GM18861 (cell line): ENCODE results near the gene AOPEP.

Experiments
- ATAC-seq: cut with Tn5 transposase; IDR thresholded peaks from one replicate; pipeline ENCODE4 v1.9.1; 2021; ENCODE audit not compliant: unreplicated experiment

Gene AOPEP

DNA sequence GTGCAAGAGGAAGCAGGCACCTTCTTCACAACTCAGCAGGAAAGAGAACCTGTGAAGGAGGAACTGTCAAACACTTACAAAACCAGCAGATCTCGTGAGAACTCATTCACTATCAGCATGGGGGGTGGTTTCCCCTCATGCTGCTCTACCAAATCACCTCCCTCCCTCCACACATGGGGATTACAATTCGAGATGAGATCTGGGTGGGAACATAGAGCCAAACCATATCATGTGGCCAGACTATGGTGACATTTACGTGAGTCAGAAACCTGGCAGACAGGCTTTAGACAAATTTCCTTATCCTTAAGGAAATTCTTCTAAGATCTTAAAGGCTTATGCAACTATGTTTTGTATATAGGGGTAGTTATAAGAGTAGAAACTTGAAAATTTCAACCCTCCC is 8.7 kb upstream of the AOPEP start:
- no peak for ATAC-seq

GRCh38 chr9:94718936-94719335 is 7.6 kb upstream of the AOPEP start:
- ATAC-seq: no peak

DNA sequence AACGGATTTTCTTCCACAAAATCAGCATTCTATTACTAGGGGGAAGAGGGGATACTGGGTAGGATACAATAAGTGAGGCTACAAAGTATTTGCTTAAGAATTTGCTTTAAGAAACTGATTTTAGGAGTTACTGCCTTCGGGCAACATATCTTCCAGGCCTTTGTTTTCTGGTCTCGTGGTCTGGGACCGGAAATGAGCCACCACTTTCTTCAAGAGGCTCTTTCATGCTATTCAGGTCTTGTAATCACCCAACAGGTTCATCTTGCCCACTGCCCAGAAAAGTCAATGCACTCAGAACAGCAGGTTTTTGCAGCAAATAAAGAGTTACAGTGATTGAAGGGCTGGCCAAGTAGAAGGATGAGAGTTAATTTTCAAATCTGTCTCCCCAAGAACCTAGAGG is 6.6 kb upstream of the AOPEP start:
- ATAC-seq: no peak

- no peak for ATAC-seq
These were observed 5.5 kb upstream of the AOPEP start for GRCh38 chr9:94720846-94721549.

DNA sequence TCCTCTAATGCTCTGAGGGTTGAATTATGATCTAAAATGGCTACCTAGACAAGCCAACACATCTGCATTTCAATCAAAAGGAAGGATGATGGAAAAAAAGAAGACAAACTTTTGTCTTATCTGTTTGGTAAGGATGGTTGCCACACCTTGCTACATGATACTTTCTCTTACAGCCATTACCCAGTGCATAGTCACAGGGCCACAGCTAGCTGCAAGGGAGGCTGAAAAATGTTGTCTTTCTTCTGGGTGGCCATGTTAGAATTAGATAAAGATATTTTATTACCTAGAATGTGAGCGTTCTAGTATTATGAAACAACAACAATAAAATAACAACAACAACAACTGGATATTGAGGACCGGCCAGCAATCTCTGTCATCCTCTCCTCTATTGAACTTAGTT is 4.7 kb upstream of the AOPEP start:
- ATAC-seq: no peak

GRCh38 chr9:94725293-94725692 is 1.2 kb upstream of the AOPEP start:
- no peak for ATAC-seq

DNA sequence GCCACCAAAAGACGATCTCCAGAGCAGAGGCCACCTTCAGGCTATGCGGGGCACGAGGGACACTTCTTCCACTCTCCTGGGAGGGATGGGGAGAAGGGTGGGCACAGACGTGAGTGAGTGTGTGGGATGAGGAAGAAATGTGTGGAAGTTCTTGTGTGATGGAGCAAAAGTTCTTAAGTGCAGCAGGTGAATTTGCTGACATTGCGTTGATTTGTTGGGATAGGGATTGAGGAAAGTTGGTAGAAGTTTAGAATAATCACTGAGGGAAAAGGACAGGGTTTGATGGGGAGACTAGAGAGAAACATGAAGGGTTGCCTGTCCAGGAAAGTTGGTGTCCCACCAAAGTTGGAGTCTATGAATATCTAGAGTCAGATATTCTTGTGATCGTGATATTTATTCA is 2.2 kb downstream of the AOPEP start:
- no peak for ATAC-seq

DNA sequence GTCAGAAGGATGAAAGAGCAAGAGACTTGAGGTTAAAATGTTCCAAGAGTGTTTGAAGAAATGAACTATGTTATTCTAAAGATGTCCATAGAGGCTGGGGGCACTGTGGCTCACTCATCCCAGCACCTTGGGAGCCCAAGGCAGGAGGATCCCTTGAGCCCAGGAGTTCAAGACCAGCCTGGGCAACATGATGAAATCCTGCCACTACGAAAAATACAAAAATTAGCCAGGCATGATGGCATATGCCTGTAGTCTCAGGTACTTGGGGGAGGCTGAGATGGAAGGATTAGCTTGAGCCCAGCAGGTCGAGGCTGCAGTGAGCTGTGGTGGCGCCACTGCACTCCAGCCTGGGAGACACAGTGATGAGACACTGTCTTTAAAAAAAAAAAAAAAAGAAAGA is 2.7 kb downstream of the AOPEP start:
- no peak for ATAC-seq

DNA sequence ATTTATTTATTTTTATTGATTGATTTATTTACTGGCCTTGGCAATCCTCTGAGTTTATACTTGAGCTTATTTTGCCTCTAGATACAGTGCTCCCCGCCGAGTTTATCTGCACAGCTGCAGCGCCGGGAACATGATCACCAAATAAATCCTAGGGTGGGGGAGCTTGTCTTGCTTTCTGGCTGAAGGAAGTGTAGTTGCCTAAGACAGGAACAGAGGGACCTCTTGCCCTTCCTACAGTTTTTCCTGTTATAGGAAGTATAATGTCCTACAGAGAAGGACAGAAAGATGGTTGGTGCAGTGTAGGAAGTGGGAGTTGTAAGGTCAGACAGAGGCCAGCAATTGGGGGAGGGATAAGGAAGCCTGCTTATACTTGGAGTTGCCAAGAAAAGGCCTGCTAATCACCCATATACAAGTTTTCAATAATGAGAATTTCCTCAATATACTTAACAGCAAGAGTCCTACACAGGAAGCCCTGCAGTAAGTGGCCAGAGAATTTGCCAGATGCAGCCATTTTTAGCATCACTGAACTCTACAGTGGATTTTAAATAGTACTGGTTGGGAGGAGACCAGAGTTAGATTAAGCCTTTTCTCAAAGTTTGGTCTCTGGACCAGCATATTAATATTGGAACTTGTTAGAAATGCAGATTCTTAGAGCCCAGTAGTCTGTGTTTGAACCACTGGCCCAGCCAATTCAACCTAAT is 7.7 kb downstream of the AOPEP start:
- no peak for ATAC-seq

GRCh38 chr9:94736759-94737158 is 10.3 kb downstream of the AOPEP start:
- ATAC-seq: no peak

GRCh38 chr9:94740145-94740840 is 13.8 kb downstream of the AOPEP start:
- ATAC-seq: no peak

DNA sequence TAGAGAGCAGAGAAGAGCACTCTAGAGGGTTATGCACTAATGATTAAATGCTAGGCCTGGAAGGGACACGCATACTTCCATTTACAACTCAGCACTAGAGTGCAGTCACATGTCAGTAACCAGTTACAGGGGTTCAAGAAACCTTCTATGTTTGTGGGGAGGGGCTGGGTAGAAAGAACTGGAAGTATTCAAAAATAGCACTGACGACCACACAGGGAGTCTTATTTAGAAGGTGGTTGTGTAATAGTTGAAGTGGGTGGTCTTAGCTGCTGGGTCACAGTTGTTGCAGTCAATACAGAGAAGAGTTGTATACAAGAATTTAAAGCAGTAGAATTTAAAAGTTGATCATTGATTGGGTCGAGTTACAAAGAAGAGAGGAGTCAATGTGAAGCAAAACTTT is 15.4 kb downstream of the AOPEP start:
- no peak for ATAC-seq

GRCh38 chr9:94743035-94743954 is 16.8 kb downstream of the AOPEP start:
- ATAC-seq: no peak

- no peak for ATAC-seq
These were observed 19.5 kb downstream of the AOPEP start for GRCh38 chr9:94745806-94746540.

DNA sequence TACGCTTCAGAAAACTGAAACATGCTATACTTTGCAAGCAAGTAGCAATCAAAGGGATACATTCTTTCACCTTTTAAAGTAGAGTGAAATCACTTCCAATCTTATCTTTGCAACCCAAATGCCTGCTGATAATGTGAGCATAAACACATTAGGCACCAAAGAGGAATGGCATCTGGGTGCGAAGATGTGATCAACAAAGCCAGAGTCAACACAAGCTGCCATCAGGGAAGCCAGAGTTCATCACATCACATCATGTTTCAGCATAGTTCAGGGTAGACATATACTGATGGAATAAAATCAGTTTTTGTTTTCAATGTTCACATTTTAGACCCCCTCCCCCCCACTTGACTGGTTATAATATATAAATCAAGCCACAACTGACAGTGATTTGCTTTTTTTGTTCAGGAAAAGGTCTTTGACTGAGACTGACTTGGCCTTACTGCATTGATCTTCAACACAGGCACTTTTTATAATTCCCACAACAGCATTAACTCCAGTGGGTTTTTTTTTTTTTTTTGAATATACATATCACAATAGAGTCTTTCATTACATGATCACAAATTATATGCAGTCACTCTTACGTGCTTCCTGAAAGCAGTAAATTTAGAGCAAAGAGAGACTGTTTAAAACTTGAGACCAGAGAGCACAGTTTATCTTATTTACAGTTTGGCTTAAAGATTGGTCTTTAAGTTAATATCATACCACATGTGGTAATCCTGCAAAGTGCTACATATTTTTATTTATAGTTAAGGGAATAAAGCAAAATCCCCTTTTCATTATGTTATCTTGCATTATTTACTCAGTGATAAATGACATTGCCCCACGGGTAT is 20.3 kb downstream of the AOPEP start:
- ATAC-seq: no peak

- no peak for ATAC-seq
These were observed 28.5 kb downstream of the AOPEP start for GRCh38 chr9:94754976-94755475.

- ATAC-seq: no peak
These were observed 30.7 kb downstream of the AOPEP start for GRCh38 chr9:94757158-94757557.

- ATAC-seq: no peak
These were observed 31.5 kb downstream of the AOPEP start for GRCh38 chr9:94758031-94758430.

DNA sequence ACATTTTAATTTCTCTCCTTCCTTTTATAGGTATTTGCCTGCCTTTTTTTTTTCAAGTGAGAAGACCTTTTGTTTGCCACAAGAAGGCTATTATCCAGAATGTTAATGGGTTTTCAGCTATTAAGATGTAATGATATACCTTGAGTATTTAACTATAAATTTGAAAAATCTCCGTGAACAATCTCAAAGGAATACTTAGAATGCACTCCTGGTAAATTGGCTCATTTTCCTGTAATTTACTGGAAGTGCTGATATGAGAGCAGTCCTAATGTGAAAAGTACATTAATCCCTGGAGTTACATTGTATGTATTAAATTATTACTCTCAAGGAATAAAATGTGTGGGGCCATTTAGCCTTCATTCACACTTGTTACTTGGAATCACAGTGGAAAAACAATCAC is 32.4 kb downstream of the AOPEP start:
- ATAC-seq: no peak
